PC-3 (cell line): Measurements from ENCODE around the gene ELP5.

ENCODE experiments used
- CTCF ChIP-seq: fragments of 300-600 bp; sonication (generic); conservative IDR thresholded peaks from 2 replicates; pipeline ENCODE4 v1.5.1; 2017; ENCODE audit warnings: antibody characterized with exemption, low read depth, mild to moderate bottlenecking, low read length
- EZH2 ChIP-seq: fragments of 300-600 bp; sonication (generic); IDR thresholded peaks from one replicate; pipeline ENCODE4 v1.6.1; 2017; ENCODE audit warnings: antibody characterized with exemption, mild to moderate bottlenecking, low read length; ENCODE audit not compliant: unreplicated experiment
- EZH2phosphoT487 ChIP-seq: fragments of 300-600 bp; sonication (generic); IDR thresholded peaks from 2 replicates; pipeline ENCODE4 v1.6.1; 2018; ENCODE audit warnings: mild to moderate bottlenecking, antibody characterized with exemption, low read length, borderline replicate concordance

- TF ChIP-seq CTCF (no peak), EZH2phosphoT487 (no peak), EZH2 (no peak)
Measured at GRCh38 chr17:7234083-7234951, 17.7 kb upstream of the ELP5 start, which contains the start of gene DVL2.
